ENCODE results near the gene RPIA. TPM values are rescaled to one million over a fixed set of nuclear protein-coding genes. Genes with fewer than 3 reads are reported as not detected.

The RPIA gene
- total and polyA plus RNA-seq, 2 donors (not counting 1 experiment from before 2014, with no cell fraction given), result 6.4 to 9.4 TPM

DNA sequence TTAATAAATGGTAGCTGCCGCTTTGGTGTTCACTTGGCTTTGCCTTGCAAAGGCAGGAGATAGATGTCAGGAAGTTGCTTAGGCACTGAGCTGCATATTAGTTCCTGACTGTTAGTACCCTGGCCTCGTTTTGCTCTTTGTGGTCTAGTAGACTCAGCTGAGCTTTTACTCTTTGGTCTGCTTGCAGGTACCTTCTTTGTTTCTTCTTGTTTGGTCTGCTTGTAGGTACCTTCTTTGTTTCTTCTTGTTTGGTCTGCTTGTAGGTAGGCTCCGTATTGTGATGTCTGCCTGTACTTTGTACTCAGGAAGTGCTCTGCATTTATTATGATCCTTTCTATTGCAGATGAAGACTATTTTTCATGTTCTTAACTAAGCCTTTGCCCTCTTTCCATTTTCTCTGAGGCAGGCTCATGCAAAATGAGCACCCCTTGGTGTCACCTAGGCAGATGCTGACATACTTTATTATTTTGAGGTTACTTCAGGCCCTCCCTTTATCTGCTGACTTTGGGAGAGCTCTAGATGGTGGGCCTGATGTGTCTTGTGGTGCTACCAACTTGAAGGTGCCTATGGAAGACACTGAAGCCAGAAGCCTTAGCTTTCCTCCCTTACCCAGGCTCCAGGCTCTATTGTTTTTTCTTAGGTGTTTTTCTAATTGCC lies 6.0 kb downstream of the RPIA start:
- Histone ChIP-seq H2AFZ (ENCODE audit: low read length) (no peak overlapping the region), H3K9ac (ENCODE audit: insufficient read depth, low read length) (no peak overlapping the region), H3K27me3 (ENCODE audit: control insufficient read depth, insufficient read depth, low read length) (no peaks in the 10 kb centered on the region), H3K9me3 (ENCODE audit: control insufficient read depth, insufficient read depth, low read depth, low read length) (no peaks in the 10 kb centered on the region), H3K27ac (ENCODE audit: insufficient read depth, low read length) (no peak overlapping the region), H3K4me1 (ENCODE audit: control insufficient read depth, extremely low read depth, insufficient read depth, low read length) (no peaks in the 10 kb centered on the region), H3K4me3 (replicated peaks in 1 of 4; ENCODE audit: control extremely low read depth in 1 of 4, insufficient read depth in 1 of 4, low read depth in 3 of 4, low read length in 4 of 4) (no peak overlapping the region), H3K4me2 (ENCODE audit: extremely low read depth, insufficient read depth, low read length) (no peak overlapping the region), H3K79me2 (ENCODE audit: control insufficient read depth, insufficient read depth, low read length) (peaks cover 12% of the 10 kb centered on the region), H4K20me1 (ENCODE audit: control insufficient read depth, extremely low read depth, insufficient read depth, low read length) (no peaks in the 10 kb centered on the region), H3K36me3 (ENCODE audit: control insufficient read depth, insufficient read depth, low read length) (peaks cover 2% of the 10 kb centered on the region)
- DNase-seq (ENCODE audit: low read depth in 2 of 2), result no peak
- TF ChIP-seq, protein P1, sequence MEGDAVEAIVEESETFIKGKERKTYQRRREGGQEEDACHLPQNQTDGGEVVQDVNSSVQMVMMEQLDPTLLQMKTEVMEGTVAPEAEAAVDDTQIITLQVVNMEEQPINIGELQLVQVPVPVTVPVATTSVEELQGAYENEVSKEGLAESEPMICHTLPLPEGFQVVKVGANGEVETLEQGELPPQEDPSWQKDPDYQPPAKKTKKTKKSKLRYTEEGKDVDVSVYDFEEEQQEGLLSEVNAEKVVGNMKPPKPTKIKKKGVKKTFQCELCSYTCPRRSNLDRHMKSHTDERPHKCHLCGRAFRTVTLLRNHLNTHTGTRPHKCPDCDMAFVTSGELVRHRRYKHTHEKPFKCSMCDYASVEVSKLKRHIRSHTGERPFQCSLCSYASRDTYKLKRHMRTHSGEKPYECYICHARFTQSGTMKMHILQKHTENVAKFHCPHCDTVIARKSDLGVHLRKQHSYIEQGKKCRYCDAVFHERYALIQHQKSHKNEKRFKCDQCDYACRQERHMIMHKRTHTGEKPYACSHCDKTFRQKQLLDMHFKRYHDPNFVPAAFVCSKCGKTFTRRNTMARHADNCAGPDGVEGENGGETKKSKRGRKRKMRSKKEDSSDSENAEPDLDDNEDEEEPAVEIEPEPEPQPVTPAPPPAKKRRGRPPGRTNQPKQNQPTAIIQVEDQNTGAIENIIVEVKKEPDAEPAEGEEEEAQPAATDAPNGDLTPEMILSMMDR (conservative IDR thresholded peaks at IDR 0.05 in 1 of 2, IDR thresholded peaks at IDR 0.05 in 1 of 2; ENCODE audit: low read depth in 1 of 2, low read length in 2 of 2), result no peak
- no peak for TF ChIP-seq EZH2 (IDR thresholded peaks at IDR 0.05; ENCODE audit: low read length, missing control alignments)

DNA sequence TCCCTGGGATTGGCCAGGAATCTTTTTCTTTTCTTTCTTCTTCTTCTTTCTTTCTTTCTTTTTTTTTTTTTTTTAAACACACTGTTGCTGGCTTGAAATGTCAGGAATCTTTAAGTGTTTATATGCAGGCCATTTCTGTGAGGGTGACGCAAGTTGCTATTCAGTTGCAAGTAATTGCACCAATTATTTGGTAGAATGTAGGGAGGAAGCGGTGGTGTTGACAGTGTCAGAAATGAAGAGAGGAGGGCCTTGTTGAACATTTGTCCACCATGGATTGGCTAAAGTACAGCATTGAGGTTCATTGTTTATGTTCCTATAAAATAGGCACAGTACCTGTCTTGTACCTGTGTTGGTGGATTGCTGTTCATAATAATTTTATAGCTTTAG lies 6.5 kb downstream of the RPIA start:
- Histone ChIP-seq H3K4me2 (ENCODE audit: extremely low read depth, insufficient read depth, low read length) (no peak overlapping the region), H3K9me3 (ENCODE audit: control insufficient read depth, insufficient read depth, low read depth, low read length) (no peaks in the 10 kb centered on the region), H3K79me2 (ENCODE audit: control insufficient read depth, insufficient read depth, low read length) (peaks cover 7% of the 10 kb centered on the region), H3K27ac (ENCODE audit: insufficient read depth, low read length) (no peak overlapping the region), H4K20me1 (ENCODE audit: control insufficient read depth, extremely low read depth, insufficient read depth, low read length) (no peaks in the 10 kb centered on the region), H2AFZ (ENCODE audit: low read length) (no peak overlapping the region), H3K27me3 (ENCODE audit: control insufficient read depth, insufficient read depth, low read length) (no peaks in the 10 kb centered on the region), H3K4me3 (replicated peaks in 1 of 4; ENCODE audit: control extremely low read depth in 1 of 4, insufficient read depth in 1 of 4, low read depth in 3 of 4, low read length in 4 of 4) (no peak overlapping the region), H3K36me3 (ENCODE audit: control insufficient read depth, insufficient read depth, low read length) (peaks cover 2% of the 10 kb centered on the region), H3K4me1 (ENCODE audit: control insufficient read depth, extremely low read depth, insufficient read depth, low read length) (no peaks in the 10 kb centered on the region), H3K9ac (ENCODE audit: insufficient read depth, low read length) (no peak overlapping the region)
- no peak for TF ChIP-seq EZH2 (IDR thresholded peaks at IDR 0.05; ENCODE audit: low read length, missing control alignments)
- TF ChIP-seq, protein P1 (conservative IDR thresholded peaks at IDR 0.05 in 1 of 2, IDR thresholded peaks at IDR 0.05 in 1 of 2; ENCODE audit: low read depth in 1 of 2, low read length in 2 of 2), result no peak
- peak in 1 of 2 donors; percentile 9 for DNase-seq (ENCODE audit: low read depth in 2 of 2)

DNA sequence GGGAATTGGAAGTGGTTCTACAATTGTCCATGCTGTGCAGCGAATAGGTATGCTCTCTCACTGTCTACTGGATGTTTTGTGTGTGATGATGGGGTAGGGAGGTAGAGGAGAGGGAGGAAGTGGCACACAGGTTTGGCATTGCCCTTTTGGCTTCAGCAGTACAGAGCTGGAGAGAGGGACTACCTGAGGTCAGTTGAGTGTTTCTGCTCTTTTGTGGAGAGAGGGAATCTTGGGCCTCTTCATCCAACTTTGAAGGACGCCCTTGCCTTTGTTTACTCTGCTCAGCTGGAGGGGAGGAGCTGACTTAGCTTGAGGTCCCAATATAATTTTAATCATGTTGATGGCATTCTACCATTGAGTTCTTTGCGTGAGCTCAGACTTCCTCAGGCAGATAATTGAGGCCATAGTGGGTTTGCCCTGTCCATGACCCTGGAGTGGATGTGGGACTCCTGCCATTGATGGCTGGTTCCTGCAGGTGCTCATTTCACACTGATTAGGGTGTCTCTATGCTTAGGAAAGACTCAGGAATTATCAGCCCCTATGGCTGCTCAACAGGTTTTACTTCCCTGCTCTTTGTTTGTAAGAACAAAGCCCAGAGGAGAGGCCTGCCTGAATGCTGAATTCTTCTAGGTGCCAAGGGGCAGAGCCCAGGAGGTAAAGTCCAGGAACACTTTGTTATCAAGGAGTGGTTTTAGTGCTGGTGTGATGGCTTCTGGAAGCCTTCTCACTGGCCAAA lies 7.2 kb downstream of the RPIA start:
- Histone ChIP-seq H3K27me3 (ENCODE audit: control insufficient read depth, insufficient read depth, low read length) (no peaks in the 10 kb centered on the region), H3K27ac (ENCODE audit: insufficient read depth, low read length) (no peak overlapping the region), H2AFZ (ENCODE audit: low read length) (no peak overlapping the region), H3K4me2 (ENCODE audit: extremely low read depth, insufficient read depth, low read length) (no peak overlapping the region), H3K36me3 (ENCODE audit: control insufficient read depth, insufficient read depth, low read length) (peaks cover 2% of the 10 kb centered on the region), H3K9ac (ENCODE audit: insufficient read depth, low read length) (no peak overlapping the region), H3K4me3 (replicated peaks in 1 of 4; ENCODE audit: control extremely low read depth in 1 of 4, insufficient read depth in 1 of 4, low read depth in 3 of 4, low read length in 4 of 4) (no peak overlapping the region), H3K4me1 (ENCODE audit: control insufficient read depth, extremely low read depth, insufficient read depth, low read length) (no peaks in the 10 kb centered on the region), H4K20me1 (ENCODE audit: control insufficient read depth, extremely low read depth, insufficient read depth, low read length) (no peaks in the 10 kb centered on the region), H3K9me3 (ENCODE audit: control insufficient read depth, insufficient read depth, low read depth, low read length) (no peaks in the 10 kb centered on the region), H3K79me2 (ENCODE audit: control insufficient read depth, insufficient read depth, low read length) (peaks cover under 1% of the 10 kb centered on the region)
- no peak for DNase-seq (ENCODE audit: low read depth in 2 of 2)
- TF ChIP-seq, protein P1 (conservative IDR thresholded peaks at IDR 0.05 in 1 of 2, IDR thresholded peaks at IDR 0.05 in 1 of 2; ENCODE audit: low read depth in 1 of 2, low read length in 2 of 2), result no peak
- no peak for TF ChIP-seq EZH2 (IDR thresholded peaks at IDR 0.05; ENCODE audit: low read length, missing control alignments)
